Neural crest cell (in vitro differentiated cells): ENCODE results near the gene EPN2. TPM values are rescaled to one million over a fixed set of nuclear protein-coding genes. Genes with fewer than 3 reads are reported as not detected.

Experiments
- DNase-seq: peaks from one replicate; pipeline ENCODE4 v3.0.0; 2021; ENCODE audit warnings: low read depth, mixed read lengths, low spot score
- H3K27ac Mint-ChIP-seq: one replicate; pipeline ENCODE4 v1.8.0; 2021; ENCODE audit warnings: mild to moderate bottlenecking, mixed read lengths; ENCODE audit not compliant: unreplicated experiment
- H3K27me3 Mint-ChIP-seq: 2 replicates; pipeline ENCODE4 v1.8.0; 2021; ENCODE audit warnings: low read depth, mild to moderate bottlenecking, mixed read lengths
- H3K36me3 Mint-ChIP-seq: 2 replicates; pipeline ENCODE4 v1.8.0; 2021; ENCODE audit warnings: low read depth, mild to moderate bottlenecking, mixed read lengths
- H3K4me1 Mint-ChIP-seq: 2 replicates; pipeline ENCODE4 v1.8.0; 2021; ENCODE audit warnings: mixed read lengths
- H3K4me3 Mint-ChIP-seq: one replicate; pipeline ENCODE4 v1.8.0; 2021; ENCODE audit warnings: mild to moderate bottlenecking, mixed read lengths
- H3K9me3 Mint-ChIP-seq: 2 replicates; pipeline ENCODE4 v1.8.0; 2021; ENCODE audit warnings: mixed read lengths
- CTCF ChIP-seq: fragments of 200-600 bp; sonication (generic); conservative IDR thresholded peaks from 2 replicates; pipeline ENCODE4 v1.5.0; 2021; ENCODE audit warnings: antibody characterized with exemption, mild to moderate bottlenecking
- total RNA-seq: library from RNA; stranded (reverse); gene quantifications from 2 replicates; pipeline ENCODE4 v1.2.1, GENCODE V29; 2021

Gene EPN2
- total RNA-seq, 1 donor from 2014 or later: 45.5 TPM

- peak overlapping the region; percentile 35 for H3K4me3 Mint-ChIP-seq
- no peak overlapping the region for H3K27ac Mint-ChIP-seq
- H3K4me1 Mint-ChIP-seq: peaks cover 22% of the 10 kb centered on the region
- DNase-seq: no peak
- H3K9me3 Mint-ChIP-seq: no peaks in the 10 kb centered on the region
- no peak for TF ChIP-seq CTCF
- H3K36me3 Mint-ChIP-seq: no peaks in the 10 kb centered on the region
- no peaks in the 10 kb centered on the region for H3K27me3 Mint-ChIP-seq
These were observed 134.3 kb downstream of the EPN2 start for GRCh38 chr17:19371259-19372010.

- no peaks in the 10 kb centered on the region for H3K9me3 Mint-ChIP-seq
- DNase-seq: no peak
- TF ChIP-seq CTCF: no peak
- peaks cover 26% of the 10 kb centered on the region for H3K4me1 Mint-ChIP-seq
- H3K36me3 Mint-ChIP-seq: no peaks in the 10 kb centered on the region
- H3K27ac Mint-ChIP-seq: no peak overlapping the region
- H3K4me3 Mint-ChIP-seq: peak overlapping the region; percentile 31
- no peaks in the 10 kb centered on the region for H3K27me3 Mint-ChIP-seq
These were observed 134.8 kb downstream of the EPN2 start for GRCh38 chr17:19372011-19372370.

GRCh38 chr17:19372439-19372838 is 135.3 kb downstream of the EPN2 start:
- H3K4me1 Mint-ChIP-seq: peaks cover 29% of the 10 kb centered on the region
- DNase-seq: no peak
- no peaks in the 10 kb centered on the region for H3K36me3 Mint-ChIP-seq
- H3K9me3 Mint-ChIP-seq: no peaks in the 10 kb centered on the region
- peak overlapping the region; percentile 19 for H3K27ac Mint-ChIP-seq
- no peak for TF ChIP-seq CTCF
- peak overlapping the region; percentile 9 for H3K4me3 Mint-ChIP-seq
- H3K27me3 Mint-ChIP-seq: no peaks in the 10 kb centered on the region

- H3K27ac Mint-ChIP-seq: no peak overlapping the region
- no peak for DNase-seq
- H3K4me1 Mint-ChIP-seq: peaks cover 29% of the 10 kb centered on the region
- H3K4me3 Mint-ChIP-seq: peak overlapping the region; percentile 9
- H3K27me3 Mint-ChIP-seq: no peaks in the 10 kb centered on the region
- no peak for TF ChIP-seq CTCF
- no peaks in the 10 kb centered on the region for H3K9me3 Mint-ChIP-seq
- H3K36me3 Mint-ChIP-seq: no peaks in the 10 kb centered on the region
These were observed 135.8 kb downstream of the EPN2 start for GRCh38 chr17:19372866-19373504.

- Mint-ChIP-seq H3K36me3 (no peaks in the 10 kb centered on the region), H3K9me3 (no peaks in the 10 kb centered on the region), H3K4me1 (peaks cover 31% of the 10 kb centered on the region), H3K27ac (no peak overlapping the region), H3K27me3 (no peaks in the 10 kb centered on the region), H3K4me3 (peak overlapping the region; percentile 68)
- DNase-seq: no peak
- TF ChIP-seq CTCF: no peak
These were observed 137.0 kb downstream of the EPN2 start for GRCh38 chr17:19374136-19374535.
